GM19193 (cell line): ENCODE results near the gene PCP2.

Experiments used
- POLR2A ChIP-seq: IDR thresholded peaks from 4 replicates; pipeline ENCODE4 v1.6.1; 2011; ENCODE audit not compliant: insufficient read depth, insufficient read length; ENCODE audit errors: extremely low read depth

PCP2 gene

GRCh38 chr19:7605490-7606222 is 27.9 kb downstream of the PCP2 start:
- no peak for TF ChIP-seq POLR2A

- no peak for TF ChIP-seq POLR2A
These were observed 29.6 kb downstream of the PCP2 start for GRCh38 chr19:7603919-7604318.

GRCh38 chr19:7602935-7603497 is 30.5 kb downstream of the PCP2 start:
- TF ChIP-seq POLR2A, result no peak

GRCh38 chr19:7602240-7602934 is 31.1 kb downstream of the PCP2 start:
- no peak for TF ChIP-seq POLR2A

GRCh38 chr19:7600721-7601120 is 32.8 kb downstream of the PCP2 start:
- TF ChIP-seq POLR2A, result no peak

GRCh38 chr19:7598180-7598579 is 35.3 kb downstream of the PCP2 start:
- TF ChIP-seq POLR2A, result no peak

- no peak for TF ChIP-seq POLR2A
These were observed 35.8 kb downstream of the PCP2 start for GRCh38 chr19:7597689-7598088.

GRCh38 chr19:7596211-7596937 is 37.1 kb downstream of the PCP2 start:
- no peak for TF ChIP-seq POLR2A

GRCh38 chr19:7595466-7596133 is 37.9 kb downstream of the PCP2 start, which contains the start of gene CAMSAP3:
Gene CAMSAP3 (plus strand): TSS chr19:7595863. CDS start chr19:7596003, 140 bp downstream.
- TF ChIP-seq POLR2A, result no peak

GRCh38 chr19:7590256-7590655 is 43.3 kb downstream of the PCP2 start:
- TF ChIP-seq POLR2A, result no peak

GRCh38 chr19:7589822-7590221 is 43.7 kb downstream of the PCP2 start:
- no peak for TF ChIP-seq POLR2A

- TF ChIP-seq POLR2A, result no peak
These were observed 51.1 kb downstream of the PCP2 start for GRCh38 chr19:7582446-7582845.
